ENCODE data around the gene CREB1.

DNA sequence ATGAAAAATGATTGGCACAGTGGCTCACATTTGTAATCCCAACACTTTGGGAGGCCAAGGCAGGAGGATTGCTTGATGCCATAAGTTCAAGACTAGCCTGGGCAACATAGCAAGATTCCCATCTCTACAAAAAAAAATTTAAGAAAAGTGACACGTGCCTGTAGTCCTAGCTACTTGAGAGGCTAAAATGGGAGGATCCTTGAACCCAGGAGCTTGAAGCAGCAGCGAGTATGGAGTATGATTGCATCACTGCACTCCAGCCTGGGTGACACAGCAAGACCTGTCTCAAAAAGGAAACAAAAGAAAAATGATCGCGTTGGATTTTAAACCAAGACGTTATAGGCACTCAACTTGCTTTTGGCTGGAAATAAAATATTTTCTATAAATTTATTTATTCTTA lies 37.8 kb upstream of the CREB1 start:
- no peak for TF ChIP-seq ZBTB6 (tag by site-specific recombination; IDR thresholded peaks at IDR 0.05)
- TF ChIP-seq, protein P1, sequence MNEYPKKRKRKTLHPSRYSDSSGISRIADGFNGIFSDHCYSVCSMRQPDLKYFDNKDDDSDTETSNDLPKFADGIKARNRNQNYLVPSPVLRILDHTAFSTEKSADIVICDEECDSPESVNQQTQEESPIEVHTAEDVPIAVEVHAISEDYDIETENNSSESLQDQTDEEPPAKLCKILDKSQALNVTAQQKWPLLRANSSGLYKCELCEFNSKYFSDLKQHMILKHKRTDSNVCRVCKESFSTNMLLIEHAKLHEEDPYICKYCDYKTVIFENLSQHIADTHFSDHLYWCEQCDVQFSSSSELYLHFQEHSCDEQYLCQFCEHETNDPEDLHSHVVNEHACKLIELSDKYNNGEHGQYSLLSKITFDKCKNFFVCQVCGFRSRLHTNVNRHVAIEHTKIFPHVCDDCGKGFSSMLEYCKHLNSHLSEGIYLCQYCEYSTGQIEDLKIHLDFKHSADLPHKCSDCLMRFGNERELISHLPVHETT (tag by site-specific recombination; IDR thresholded peaks at IDR 0.05), result no peak
- TF ChIP-seq KLF9 (tag by site-specific recombination; IDR thresholded peaks at IDR 0.05; ENCODE audit: low read depth), result no peak
- no peak for TF ChIP-seq ZNF184 (tag by site-specific recombination; IDR thresholded peaks at IDR 0.05)
- TF ChIP-seq, protein P2, sequence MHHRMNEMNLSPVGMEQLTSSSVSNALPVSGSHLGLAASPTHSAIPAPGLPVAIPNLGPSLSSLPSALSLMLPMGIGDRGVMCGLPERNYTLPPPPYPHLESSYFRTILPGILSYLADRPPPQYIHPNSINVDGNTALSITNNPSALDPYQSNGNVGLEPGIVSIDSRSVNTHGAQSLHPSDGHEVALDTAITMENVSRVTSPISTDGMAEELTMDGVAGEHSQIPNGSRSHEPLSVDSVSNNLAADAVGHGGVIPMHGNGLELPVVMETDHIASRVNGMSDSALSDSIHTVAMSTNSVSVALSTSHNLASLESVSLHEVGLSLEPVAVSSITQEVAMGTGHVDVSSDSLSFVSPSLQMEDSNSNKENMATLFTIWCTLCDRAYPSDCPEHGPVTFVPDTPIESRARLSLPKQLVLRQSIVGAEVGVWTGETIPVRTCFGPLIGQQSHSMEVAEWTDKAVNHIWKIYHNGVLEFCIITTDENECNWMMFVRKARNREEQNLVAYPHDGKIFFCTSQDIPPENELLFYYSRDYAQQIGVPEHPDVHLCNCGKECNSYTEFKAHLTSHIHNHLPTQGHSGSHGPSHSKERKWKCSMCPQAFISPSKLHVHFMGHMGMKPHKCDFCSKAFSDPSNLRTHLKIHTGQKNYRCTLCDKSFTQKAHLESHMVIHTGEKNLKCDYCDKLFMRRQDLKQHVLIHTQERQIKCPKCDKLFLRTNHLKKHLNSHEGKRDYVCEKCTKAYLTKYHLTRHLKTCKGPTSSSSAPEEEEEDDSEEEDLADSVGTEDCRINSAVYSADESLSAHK (tag by site-specific recombination; IDR thresholded peaks at IDR 0.05), result no peak

All from HEK293 (cell line).